ENCODE measurements around the gene NUCKS1.

The NUCKS1 gene, protein sequence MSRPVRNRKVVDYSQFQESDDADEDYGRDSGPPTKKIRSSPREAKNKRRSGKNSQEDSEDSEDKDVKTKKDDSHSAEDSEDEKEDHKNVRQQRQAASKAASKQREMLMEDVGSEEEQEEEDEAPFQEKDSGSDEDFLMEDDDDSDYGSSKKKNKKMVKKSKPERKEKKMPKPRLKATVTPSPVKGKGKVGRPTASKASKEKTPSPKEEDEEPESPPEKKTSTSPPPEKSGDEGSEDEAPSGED

DNA sequence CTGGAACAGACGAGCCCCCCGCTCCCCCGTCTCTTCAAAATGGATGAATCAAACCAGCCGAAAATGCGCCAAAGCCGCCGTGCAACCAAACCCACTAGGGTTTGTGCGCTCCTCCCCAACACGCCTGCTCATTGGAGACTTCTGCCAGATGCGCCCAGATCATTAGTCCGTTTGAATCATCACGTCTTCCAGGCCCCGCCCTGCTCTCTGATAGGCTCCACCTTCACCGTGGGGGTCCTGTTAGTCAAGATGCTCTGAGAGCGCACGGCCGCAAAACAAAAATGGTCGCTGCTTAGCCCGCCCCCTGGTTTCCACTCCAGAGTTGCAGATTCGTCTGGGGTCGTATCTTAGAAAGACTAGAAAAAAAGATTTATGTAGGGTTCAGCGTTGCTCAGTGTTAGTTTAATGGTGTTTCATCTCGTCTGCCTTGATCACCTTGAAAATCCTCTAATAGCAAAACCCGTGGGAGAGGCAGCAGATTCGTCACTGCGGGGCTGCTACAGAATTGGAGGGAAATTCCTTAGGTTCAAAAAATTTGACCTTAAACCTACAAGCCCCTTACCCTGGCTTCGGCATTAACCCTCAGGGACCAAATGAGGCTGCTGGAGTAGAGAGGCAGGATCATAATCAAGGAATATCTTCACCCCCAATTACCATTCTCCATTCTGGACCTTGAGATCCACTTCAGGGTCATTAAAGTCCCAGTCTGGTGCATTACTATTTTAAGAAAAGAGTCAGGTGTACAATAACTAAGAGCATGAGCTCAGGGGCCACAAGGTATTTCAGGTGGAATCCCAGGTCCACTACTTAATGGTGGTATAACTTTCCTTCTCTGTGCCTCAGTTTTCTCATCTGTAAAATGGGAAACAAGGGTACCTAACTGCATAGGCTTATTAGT is at the start of gene NUCKS1:
Gene NUCKS1, minus strand, starts transcription at position 45 of the 898 bp plus-strand sequence. CDS start 209 bp downstream, outside the sequence.
- peaks cover 40% of the 10 kb centered on the region for H3K79me2 ChIP-seq (ENCODE audit: control insufficient read depth, insufficient read depth, low read length, unreplicated experiment)
- peak within 1 kb of the TSS; percentile 69 for H3K27ac ChIP-seq (ENCODE audit: low read depth, low read length)
- peak within 1 kb of the TSS; percentile 82 for H3K4me3 ChIP-seq (ENCODE audit: low read depth, low read length)
- H3K27me3 ChIP-seq (ENCODE audit: insufficient read depth, low read length): no peaks in the 10 kb centered on the region
- peak within 1 kb of the TSS; percentile 99 for H2AFZ ChIP-seq (ENCODE audit: low read length, unreplicated experiment)
- H3K36me3 ChIP-seq (ENCODE audit: insufficient read depth, low read length): no peaks in the 10 kb centered on the region
- H3K4me1 ChIP-seq (ENCODE audit: control insufficient read depth, insufficient read depth, low read length, unreplicated experiment): peaks cover 18% of the 10 kb centered on the region

DNA sequence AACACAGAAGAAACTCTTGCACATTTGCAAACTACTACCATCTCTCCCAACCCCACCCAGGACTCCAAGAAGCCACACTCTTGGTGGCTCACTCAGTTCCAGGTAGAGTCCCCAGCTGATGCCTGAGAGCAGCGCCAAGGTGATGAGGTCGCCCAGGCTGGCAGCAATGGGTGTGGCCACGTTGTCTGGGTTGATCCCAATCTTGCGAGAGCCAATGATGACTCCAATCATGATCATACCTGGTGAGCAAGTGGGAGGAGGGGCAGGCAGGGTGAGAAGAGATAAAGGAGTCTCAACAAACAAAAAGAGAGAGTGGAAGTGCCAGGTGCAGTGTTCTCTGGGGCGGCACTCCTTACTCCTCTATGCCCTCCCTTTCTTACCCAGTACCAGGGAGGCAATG is 48.6 kb upstream of the NUCKS1 start:
- Histone ChIP-seq H3K27me3 (ENCODE audit: insufficient read depth, low read length) (no peaks in the 10 kb centered on the region), H3K27ac (ENCODE audit: low read depth, low read length) (no peak overlapping the region), H2AFZ (ENCODE audit: low read length, unreplicated experiment) (no peak overlapping the region), H3K4me1 (ENCODE audit: control insufficient read depth, insufficient read depth, low read length, unreplicated experiment) (no peaks in the 10 kb centered on the region), H3K4me3 (ENCODE audit: low read depth, low read length) (no peak overlapping the region), H3K79me2 (ENCODE audit: control insufficient read depth, insufficient read depth, low read length, unreplicated experiment) (no peaks in the 10 kb centered on the region), H3K36me3 (ENCODE audit: insufficient read depth, low read length) (no peaks in the 10 kb centered on the region)

DNA sequence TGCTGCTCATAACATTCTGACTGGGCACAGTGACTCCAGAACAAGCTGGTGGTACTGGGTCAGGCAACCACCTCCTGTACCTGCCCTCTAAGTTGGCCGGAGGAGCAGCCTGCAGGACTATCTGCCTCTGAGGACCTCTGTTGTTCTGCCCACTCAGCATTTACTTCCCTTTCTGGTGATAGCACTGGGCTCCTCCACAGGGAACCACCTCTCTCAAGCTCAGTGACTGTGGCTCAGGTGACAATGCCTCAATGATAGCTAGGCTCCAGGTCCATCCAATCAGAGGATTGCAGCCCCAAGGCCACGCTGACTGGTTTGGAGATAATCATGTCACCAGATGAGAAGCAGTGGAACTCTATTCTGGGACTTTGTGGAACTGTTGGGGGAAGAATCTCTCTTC is 47.2 kb upstream of the NUCKS1 start:
- Histone ChIP-seq H2AFZ (ENCODE audit: low read length, unreplicated experiment) (no peak overlapping the region), H3K79me2 (ENCODE audit: control insufficient read depth, insufficient read depth, low read length, unreplicated experiment) (no peaks in the 10 kb centered on the region), H3K27ac (ENCODE audit: low read depth, low read length) (no peak overlapping the region), H3K36me3 (ENCODE audit: insufficient read depth, low read length) (no peaks in the 10 kb centered on the region), H3K4me3 (ENCODE audit: low read depth, low read length) (no peak overlapping the region), H3K4me1 (ENCODE audit: control insufficient read depth, insufficient read depth, low read length, unreplicated experiment) (no peaks in the 10 kb centered on the region), H3K27me3 (ENCODE audit: insufficient read depth, low read length) (no peaks in the 10 kb centered on the region)

DNA sequence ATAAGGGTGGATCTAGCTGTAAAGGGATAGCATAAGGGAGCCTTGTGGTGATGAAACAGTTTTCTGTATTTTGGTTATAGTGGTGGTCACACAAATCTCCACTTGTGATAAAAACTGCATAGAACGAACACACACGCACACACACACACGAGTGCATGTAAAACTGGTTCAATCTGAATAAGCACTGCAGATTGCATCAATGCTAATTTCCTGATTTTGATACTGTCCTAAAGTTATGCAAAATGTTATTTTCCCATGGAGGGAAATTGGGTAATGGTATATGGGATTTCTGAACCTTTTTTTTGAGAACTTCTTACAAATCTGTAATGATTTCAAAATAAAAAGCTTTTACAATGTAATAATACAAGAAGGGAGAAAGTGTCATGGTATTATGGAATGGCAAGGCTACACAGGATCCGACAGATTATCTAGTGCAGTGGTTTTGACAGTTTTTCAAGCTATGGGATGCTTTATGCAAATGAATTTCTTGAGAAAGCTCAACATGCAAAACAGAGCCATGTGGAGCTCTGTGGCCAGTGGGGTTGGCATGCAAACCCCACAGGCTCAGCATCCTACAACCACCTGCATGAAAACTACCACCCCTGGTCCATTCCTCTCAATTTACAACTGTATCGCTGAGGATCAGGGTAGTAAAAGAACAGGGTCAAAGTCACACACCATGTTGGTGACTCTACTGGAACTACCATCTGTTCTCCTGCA is 44.2 kb upstream of the NUCKS1 start:
- H3K4me1 ChIP-seq (ENCODE audit: control insufficient read depth, insufficient read depth, low read length, unreplicated experiment): no peaks in the 10 kb centered on the region
- no peaks in the 10 kb centered on the region; the same call in 1 of the 2 replicates for H3K36me3 ChIP-seq (ENCODE audit: insufficient read depth, low read length)
- H2AFZ ChIP-seq (ENCODE audit: low read length, unreplicated experiment): no peak overlapping the region
- no peak overlapping the region for H3K27ac ChIP-seq (ENCODE audit: low read depth, low read length)
- H3K4me3 ChIP-seq (ENCODE audit: low read depth, low read length): no peak overlapping the region
- H3K79me2 ChIP-seq (ENCODE audit: control insufficient read depth, insufficient read depth, low read length, unreplicated experiment): no peaks in the 10 kb centered on the region
- H3K27me3 ChIP-seq (ENCODE audit: insufficient read depth, low read length): no peaks in the 10 kb centered on the region

DNA sequence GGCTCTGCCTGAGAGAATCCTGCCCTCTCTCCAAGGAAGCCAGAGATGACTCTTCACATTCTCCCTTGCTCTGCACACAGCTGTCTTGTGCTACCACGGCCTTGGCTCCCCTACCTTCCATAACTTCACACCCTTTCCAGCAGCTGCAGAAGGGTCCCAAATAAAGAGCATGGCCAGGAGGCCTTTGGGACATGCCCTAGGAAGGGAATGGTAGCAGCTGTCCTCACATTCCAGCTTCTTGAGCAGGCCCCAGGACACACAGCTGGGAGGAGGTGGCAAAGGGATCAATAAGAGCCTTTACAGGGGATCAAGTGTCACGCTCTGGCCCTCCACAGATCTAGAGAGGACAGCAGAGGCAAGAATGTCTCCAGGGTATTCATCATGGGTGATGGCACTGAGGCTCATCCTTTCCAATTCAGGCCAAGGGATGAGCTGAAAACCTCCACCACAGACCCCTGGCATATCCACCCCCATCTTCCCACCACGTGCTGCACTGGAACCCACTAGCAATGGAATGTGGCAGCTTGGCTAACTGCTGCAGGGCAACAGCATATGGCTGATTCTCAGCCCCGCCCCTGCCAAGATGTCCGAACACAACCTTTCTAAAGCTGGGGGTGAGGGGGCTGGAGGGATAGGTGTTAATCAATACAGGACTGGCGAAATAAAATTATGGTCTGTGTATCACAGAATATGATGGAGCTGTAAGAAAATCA is 43.1 kb upstream of the NUCKS1 start:
- H3K27me3 ChIP-seq (ENCODE audit: insufficient read depth, low read length): no peaks in the 10 kb centered on the region
- no peak overlapping the region for H3K27ac ChIP-seq (ENCODE audit: low read depth, low read length)
- H3K4me1 ChIP-seq (ENCODE audit: control insufficient read depth, insufficient read depth, low read length, unreplicated experiment): no peaks in the 10 kb centered on the region
- H2AFZ ChIP-seq (ENCODE audit: low read length, unreplicated experiment): no peak overlapping the region
- H3K36me3 ChIP-seq (ENCODE audit: insufficient read depth, low read length): no peaks in the 10 kb centered on the region; the same call in 1 of the 2 replicates
- H3K4me3 ChIP-seq (ENCODE audit: low read depth, low read length): no peak overlapping the region
- H3K79me2 ChIP-seq (ENCODE audit: control insufficient read depth, insufficient read depth, low read length, unreplicated experiment): no peaks in the 10 kb centered on the region

DNA sequence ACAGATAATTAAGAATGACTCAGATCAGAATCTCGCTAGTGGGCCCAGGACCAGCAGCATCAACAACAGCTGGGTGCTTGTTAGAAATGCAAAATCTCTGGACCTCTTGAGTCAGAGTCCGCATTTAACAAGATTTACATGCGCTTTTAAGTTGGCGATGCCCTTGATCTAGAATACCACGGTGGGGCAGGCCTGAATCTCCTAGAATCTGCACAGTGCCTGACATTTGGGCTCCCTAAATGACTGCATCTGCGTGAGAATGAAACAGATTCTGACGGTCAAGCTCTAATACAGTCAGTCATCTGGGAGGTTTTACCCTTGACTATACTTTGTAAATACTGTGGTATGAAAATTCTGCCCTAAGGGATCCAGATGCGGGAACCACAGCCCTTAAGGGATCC is 42.5 kb upstream of the NUCKS1 start:
- H3K27ac ChIP-seq (ENCODE audit: low read depth, low read length): no peak overlapping the region
- no peak overlapping the region for H2AFZ ChIP-seq (ENCODE audit: low read length, unreplicated experiment)
- no peaks in the 10 kb centered on the region for H3K27me3 ChIP-seq (ENCODE audit: insufficient read depth, low read length)
- no peaks in the 10 kb centered on the region for H3K4me1 ChIP-seq (ENCODE audit: control insufficient read depth, insufficient read depth, low read length, unreplicated experiment)
- no peak overlapping the region for H3K4me3 ChIP-seq (ENCODE audit: low read depth, low read length)
- no peaks in the 10 kb centered on the region; the same call in 1 of the 2 replicates for H3K36me3 ChIP-seq (ENCODE audit: insufficient read depth, low read length)
- no peaks in the 10 kb centered on the region for H3K79me2 ChIP-seq (ENCODE audit: control insufficient read depth, insufficient read depth, low read length, unreplicated experiment)

DNA sequence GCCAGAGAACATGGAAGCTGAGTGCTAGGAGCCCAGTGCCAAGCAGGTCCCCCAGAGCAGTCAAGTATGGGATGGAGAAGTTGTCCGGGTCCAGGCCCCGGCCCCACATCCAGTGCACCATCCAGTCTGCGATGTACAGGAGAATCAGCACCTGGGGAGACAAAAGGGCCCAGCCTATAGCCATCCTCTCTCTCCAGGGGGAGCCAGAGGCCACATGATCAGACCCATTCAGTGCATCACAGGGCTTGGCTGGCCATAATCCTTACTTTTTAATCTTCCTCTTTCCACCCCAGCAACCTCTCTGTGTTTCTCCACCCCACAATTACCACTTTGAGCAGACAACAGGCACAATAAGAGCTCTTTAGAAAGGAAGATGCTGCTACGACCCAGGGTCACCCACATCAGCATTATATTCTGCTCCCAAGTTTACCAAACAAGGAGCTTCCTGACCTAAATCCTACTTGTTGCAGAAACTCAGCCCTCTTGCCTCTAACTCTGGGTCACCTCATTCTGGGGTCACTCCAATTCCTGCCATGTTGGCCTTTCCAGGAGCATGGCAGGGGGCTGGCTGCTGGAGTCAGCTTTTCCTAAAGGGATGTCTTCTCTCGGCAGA is 41.7 kb upstream of the NUCKS1 start:
- H3K36me3 ChIP-seq (ENCODE audit: insufficient read depth, low read length): no peaks in the 10 kb centered on the region; the same call in 1 of the 2 replicates
- H2AFZ ChIP-seq (ENCODE audit: low read length, unreplicated experiment): no peak overlapping the region
- no peaks in the 10 kb centered on the region for H3K4me1 ChIP-seq (ENCODE audit: control insufficient read depth, insufficient read depth, low read length, unreplicated experiment)
- H3K4me3 ChIP-seq (ENCODE audit: low read depth, low read length): no peak overlapping the region
- no peaks in the 10 kb centered on the region for H3K79me2 ChIP-seq (ENCODE audit: control insufficient read depth, insufficient read depth, low read length, unreplicated experiment)
- H3K27me3 ChIP-seq (ENCODE audit: insufficient read depth, low read length): no peaks in the 10 kb centered on the region
- H3K27ac ChIP-seq (ENCODE audit: low read depth, low read length): no peak overlapping the region

DNA sequence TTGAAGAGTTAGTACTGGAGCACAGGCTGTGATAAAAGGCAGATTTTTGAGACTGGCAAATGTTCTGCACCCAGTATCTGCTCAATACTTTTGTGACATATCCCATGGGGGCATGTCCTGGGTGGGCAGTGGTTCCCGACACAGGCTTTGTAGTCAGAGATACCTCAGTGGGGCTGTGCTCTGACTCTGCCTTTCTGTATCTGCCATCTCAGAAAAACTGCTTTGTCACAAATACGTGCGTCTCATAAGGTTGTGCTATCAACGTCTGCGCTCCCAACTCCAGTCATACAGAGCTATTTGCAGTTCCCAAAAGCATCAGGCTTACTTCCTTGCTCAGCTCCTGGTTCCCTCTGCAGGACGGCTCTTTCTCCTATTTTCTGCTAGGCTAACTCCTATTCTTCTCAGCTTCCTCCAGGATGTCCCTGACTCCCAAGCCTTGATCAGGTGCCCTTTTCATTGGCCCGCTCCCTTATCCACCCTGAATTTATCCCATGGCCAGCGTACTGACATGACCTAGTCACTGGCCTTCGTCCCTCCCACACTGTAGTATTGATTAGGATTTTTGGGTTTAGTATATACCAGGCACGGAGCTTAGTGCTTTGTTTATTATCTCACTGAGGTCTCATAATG is 37.4 kb upstream of the NUCKS1 start:
- H3K4me3 ChIP-seq (ENCODE audit: low read depth, low read length): no peak overlapping the region
- no peak overlapping the region for H3K27ac ChIP-seq (ENCODE audit: low read depth, low read length)
- no peaks in the 10 kb centered on the region; the same call in 1 of the 2 replicates for H3K36me3 ChIP-seq (ENCODE audit: insufficient read depth, low read length)
- H2AFZ ChIP-seq (ENCODE audit: low read length, unreplicated experiment): no peak overlapping the region
- no peaks in the 10 kb centered on the region for H3K27me3 ChIP-seq (ENCODE audit: insufficient read depth, low read length)
- no peaks in the 10 kb centered on the region for H3K79me2 ChIP-seq (ENCODE audit: control insufficient read depth, insufficient read depth, low read length, unreplicated experiment)
- H3K4me1 ChIP-seq (ENCODE audit: control insufficient read depth, insufficient read depth, low read length, unreplicated experiment): peaks cover 5% of the 10 kb centered on the region

DNA sequence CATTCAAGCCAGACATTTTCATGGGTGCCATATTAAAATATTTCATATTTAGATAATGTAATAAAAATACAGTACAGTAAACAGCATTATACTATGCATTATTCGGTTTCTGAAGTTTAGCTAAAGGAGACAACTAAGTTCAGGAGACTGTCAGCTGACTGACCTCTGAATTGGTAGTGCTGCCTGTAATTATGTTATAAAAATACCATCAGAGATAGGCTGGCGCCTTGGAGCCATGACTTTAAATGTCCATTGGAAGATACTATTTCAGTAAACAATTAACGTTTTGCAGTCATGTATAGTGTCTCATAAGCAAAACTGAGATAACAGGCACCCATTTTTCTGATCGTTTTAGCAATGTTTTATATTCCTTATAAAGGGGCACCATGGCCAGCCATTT is 36.6 kb upstream of the NUCKS1 start:
- Histone ChIP-seq H3K4me1 (ENCODE audit: control insufficient read depth, insufficient read depth, low read length, unreplicated experiment) (peaks cover 5% of the 10 kb centered on the region), H3K79me2 (ENCODE audit: control insufficient read depth, insufficient read depth, low read length, unreplicated experiment) (no peaks in the 10 kb centered on the region), H3K36me3 (ENCODE audit: insufficient read depth, low read length) (no peaks in the 10 kb centered on the region; the same call in 1 of the 2 replicates), H2AFZ (ENCODE audit: low read length, unreplicated experiment) (no peak overlapping the region), H3K27ac (ENCODE audit: low read depth, low read length) (no peak overlapping the region), H3K4me3 (ENCODE audit: low read depth, low read length) (no peak overlapping the region), H3K27me3 (ENCODE audit: insufficient read depth, low read length) (no peaks in the 10 kb centered on the region)
